ENCODE measurements around the gene LRRC51. TPM values are rescaled to one million over a fixed set of nuclear protein-coding genes. Genes with fewer than 3 reads are reported as not detected.

LRRC51 gene
- polyA plus RNA-seq, 3 donors from 2014 or later, result 3.4 to 4.7 TPM; not detected in 1

DNA sequence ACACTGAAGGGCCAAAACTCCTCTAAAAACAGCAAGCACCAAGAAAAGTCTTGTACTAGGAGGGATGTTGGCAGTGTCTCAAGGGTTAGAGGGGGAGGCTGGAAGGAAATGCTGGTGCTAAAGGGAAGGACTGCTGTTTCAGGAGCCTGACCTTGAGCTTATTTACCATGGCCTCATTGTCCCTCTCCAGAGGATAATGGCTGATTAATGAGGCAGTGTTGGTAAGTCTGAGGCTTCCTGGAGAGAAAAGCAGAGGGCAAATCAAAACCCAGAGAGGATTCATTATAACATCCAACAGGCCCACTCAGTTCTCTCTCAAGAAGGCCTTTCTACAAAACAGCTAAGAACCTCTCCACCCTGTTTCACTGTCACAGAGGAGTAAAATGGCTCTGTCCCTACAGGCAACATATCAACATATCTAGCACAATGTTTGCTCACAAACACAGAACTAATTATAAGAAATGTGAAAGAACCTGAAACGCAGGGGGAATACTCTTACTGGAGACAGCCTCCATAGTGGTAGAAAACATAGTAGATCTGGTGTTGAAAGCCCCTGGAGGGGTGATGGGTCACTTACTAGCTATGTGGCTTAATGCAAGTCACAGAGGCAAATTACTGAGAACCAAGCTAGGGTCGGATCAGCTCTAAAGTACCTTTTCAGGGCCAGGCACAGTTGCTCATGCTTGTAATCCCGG lies 31.7 kb upstream of the LRRC51 start:
- Mint-ChIP-seq H3K27me3 (ENCODE audit: low read depth in 3 of 3) (no peaks in the 10 kb centered on the region), H3K4me3 (no peak overlapping the region), H3K9me3 (no peaks in the 10 kb centered on the region), H3K36me3 (peaks cover 7 to 16% (median 8%) of the 10 kb centered on the region in 3 donors), H3K4me1 (peaks cover 0 to 10% of the 10 kb centered on the region in 2 donors), H3K27ac (peak overlapping the region in 2 of 6 donors; percentile 55 to 64)
- no peak for DNase-seq

DNA sequence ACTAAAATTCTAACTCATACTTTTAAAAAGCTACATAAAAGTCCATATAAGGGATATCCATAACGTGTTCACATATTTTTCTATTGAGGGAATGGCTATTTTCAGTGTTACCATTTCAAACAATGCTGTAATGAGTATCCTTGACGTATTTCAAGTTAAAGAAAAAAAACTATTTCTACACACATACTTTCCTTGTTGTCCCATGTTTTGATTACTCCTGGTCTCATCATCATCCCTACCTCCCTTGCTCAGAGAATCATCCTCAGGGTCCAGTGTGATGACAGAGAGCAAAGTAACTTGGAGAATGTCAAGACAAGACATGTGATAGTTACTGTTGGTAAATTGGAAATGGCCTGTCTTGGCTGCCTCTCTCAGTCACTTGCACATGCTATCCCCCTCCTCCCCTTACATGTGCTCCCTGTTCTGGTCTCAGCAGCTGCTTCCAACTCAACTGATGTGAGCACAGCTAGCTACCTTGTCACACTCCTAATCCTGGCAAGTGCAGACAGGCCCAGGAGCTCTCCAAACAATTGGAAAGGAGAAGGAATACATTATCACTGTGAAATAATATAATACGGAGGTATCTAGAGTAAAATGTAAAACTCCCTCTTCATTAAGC lies 22.1 kb upstream of the LRRC51 start:
- Mint-ChIP-seq H3K4me1 (peaks cover 0 to 5% of the 10 kb centered on the region in 2 donors), H3K27ac (peak overlapping the region in 2 of 6 donors; percentile 39 to 46)

DNA sequence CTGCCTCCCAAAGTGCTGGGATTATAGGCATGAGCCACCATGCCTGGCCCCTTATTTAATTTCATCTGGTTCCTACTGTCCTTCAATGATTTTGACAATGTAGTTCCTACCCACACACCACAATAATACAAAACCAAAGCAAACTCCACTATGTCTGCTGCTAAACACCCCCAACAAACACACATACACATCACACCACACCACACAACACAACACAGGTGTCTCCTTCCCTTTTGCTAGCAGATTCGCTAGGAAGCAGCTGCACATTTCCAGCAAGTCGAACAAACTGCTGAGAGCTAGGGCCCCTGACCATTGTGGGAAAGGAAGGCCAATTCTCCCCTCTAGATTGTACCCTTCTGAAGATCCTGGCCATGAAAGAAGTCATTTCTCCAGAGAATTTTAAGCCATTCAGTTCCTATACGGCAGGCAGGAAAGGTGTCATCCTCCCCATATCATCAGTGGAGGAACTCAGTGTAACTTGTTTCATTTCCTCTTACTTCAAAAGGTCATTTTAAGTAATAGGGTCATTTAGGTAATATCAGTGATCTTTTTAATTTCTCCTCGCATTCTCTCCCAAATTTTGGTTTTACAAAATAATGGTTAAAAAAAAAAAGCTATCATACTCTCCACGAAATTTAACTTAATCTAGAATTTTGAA lies 18.8 kb upstream of the LRRC51 start:
- DNase-seq, result no peak
- Mint-ChIP-seq H3K36me3 (peaks cover 4 to 15% (median 5%) of the 10 kb centered on the region in 3 donors), H3K4me3 (peak overlapping the region in 1 of 5 donors; percentile 1), H3K4me1 (peaks cover 12 to 17% of the 10 kb centered on the region in 2 donors), H3K27ac (peak overlapping the region in 3 of 6 donors; percentile 4 to 58 (median 32)), H3K27me3 (ENCODE audit: low read depth in 3 of 3) (peaks cover 0 to 4% (median 0%) of the 10 kb centered on the region in 3 donors), H3K9me3 (no peaks in the 10 kb centered on the region)

More for the DNA sequence above, 22.1 kb upstream of the LRRC51 start:
- Mint-ChIP-seq H3K36me3 (peaks cover 4 to 11% (median 9%) of the 10 kb centered on the region in 3 donors), H3K4me3 (no peak overlapping the region), H3K9me3 (no peaks in the 10 kb centered on the region), H3K27me3 (ENCODE audit: low read depth in 3 of 3) (no peaks in the 10 kb centered on the region)
- no peak for DNase-seq

DNA sequence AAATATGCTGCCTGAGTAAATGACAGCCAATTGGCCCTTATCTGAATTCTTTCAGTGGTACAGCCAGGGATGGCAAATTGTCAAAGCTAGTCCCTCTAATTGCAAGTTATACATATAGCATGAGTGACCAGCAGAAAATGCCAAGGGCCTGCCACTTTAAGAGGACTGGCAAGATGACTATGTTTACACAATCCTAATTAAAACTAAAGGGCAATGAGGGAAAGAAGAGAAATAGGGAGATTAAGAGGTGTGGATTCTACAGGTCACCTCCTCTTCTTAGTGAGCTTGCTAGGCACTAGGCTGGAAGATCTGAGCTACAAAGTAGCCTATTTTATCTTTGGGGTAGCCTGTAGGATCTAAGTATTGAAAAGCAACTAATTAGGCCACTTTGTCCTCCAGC lies 13.8 kb upstream of the LRRC51 start:
- peak overlapping the region in 1 of 5 donors; percentile 80 for H3K4me3 Mint-ChIP-seq
- H3K4me1 Mint-ChIP-seq, result peaks cover 57 to 67% of the 10 kb centered on the region in 2 donors
- H3K27me3 Mint-ChIP-seq (ENCODE audit: low read depth in 3 of 3), result peaks cover 0 to 4% (median 0%) of the 10 kb centered on the region in 3 donors
- H3K27ac Mint-ChIP-seq, result peak overlapping the region; percentile 75 to 96 (median 82)
- DNase-seq, result no peak
- no peaks in the 10 kb centered on the region for H3K9me3 Mint-ChIP-seq
- H3K36me3 Mint-ChIP-seq, result peaks cover 2 to 13% (median 5%) of the 10 kb centered on the region in 3 donors

DNA sequence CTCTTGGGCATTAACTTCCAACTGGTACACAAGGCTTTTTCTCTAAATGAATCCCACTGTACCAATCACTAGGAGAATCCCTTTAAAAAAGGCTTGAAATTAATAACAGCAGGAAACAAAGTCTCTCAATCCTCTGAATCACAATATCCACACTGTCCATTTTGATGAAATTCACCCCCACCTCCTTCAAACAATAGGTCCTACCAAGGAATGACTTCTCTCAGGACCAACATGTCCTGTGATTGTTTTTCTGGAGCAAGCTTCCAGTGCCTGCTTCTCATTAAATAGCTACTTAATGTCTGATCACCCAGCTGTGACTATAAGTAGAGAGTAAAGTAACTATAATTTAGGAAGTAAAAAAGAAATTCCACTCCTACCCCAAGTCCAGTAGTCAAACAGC lies 13.4 kb upstream of the LRRC51 start:
- H3K36me3 Mint-ChIP-seq, result peaks cover 0 to 12% (median 3%) of the 10 kb centered on the region in 3 donors
- H3K27ac Mint-ChIP-seq, result peak overlapping the region; percentile 36 to 96 (median 85)
- H3K9me3 Mint-ChIP-seq, result no peaks in the 10 kb centered on the region

DNA sequence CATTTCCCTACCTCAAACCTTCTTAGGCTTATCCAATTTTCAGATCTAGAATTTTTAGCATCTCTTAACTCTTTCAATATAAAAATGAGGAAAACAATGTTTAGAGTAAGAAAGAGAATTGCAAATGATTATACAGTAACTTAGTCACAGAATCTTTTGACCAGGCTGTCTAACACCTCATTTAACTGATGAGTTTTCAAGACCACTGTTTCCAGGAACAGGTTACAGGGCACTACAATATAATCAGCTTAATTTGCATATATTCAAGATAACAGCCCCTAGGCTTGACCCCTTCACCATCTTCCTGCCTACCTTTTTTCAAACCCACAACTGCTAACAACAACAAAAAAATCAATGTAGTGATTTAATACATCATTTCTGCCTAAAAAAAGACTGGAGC lies 13.0 kb upstream of the LRRC51 start:
- peak overlapping the region; percentile 55 to 96 (median 85) for H3K27ac Mint-ChIP-seq
- no peak for DNase-seq
- peak overlapping the region; percentile 5 to 87 (median 52) for H3K4me3 Mint-ChIP-seq
- peaks cover 64 to 75% of the 10 kb centered on the region in 2 donors for H3K4me1 Mint-ChIP-seq
- peaks cover 0 to 4% (median 0%) of the 10 kb centered on the region in 3 donors for H3K27me3 Mint-ChIP-seq (ENCODE audit: low read depth in 3 of 3)
- H3K9me3 Mint-ChIP-seq, result no peaks in the 10 kb centered on the region
- H3K36me3 Mint-ChIP-seq, result peaks cover 0 to 12% (median 3%) of the 10 kb centered on the region in 3 donors

More for the DNA sequence above, 13.4 kb upstream of the LRRC51 start:
- DNase-seq, result no peak
- Mint-ChIP-seq H3K4me1 (peaks cover 60 to 71% of the 10 kb centered on the region in 2 donors), H3K4me3 (peak overlapping the region in 4 of 5 donors; percentile 5 to 80 (median 32)), H3K27me3 (ENCODE audit: low read depth in 3 of 3) (peaks cover 0 to 4% (median 0%) of the 10 kb centered on the region in 3 donors)

DNA sequence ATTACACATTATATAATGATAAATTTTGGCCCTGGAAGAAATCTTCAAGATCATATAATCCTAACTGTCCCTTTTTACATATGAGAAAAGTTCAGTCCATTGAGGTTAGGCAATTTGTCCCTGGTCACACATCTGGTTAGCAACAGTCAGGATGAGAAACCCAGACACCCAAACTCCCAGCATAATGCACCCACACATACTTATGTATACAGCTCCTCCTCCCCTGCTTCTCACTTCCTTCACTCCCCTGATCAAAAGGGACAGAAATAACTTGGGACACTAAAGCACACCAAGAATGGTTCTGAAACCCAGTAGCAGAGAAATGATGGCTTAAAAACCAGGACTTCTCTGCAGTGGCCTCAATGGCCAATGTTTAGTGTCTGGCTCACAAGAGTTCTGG lies 11.4 kb upstream of the LRRC51 start:
- peak overlapping the region; percentile 80 to 97 (median 96) for H3K27ac Mint-ChIP-seq
- H3K4me1 Mint-ChIP-seq, result peaks cover 68 to 81% of the 10 kb centered on the region in 2 donors
- no peaks in the 10 kb centered on the region for H3K9me3 Mint-ChIP-seq

DNA sequence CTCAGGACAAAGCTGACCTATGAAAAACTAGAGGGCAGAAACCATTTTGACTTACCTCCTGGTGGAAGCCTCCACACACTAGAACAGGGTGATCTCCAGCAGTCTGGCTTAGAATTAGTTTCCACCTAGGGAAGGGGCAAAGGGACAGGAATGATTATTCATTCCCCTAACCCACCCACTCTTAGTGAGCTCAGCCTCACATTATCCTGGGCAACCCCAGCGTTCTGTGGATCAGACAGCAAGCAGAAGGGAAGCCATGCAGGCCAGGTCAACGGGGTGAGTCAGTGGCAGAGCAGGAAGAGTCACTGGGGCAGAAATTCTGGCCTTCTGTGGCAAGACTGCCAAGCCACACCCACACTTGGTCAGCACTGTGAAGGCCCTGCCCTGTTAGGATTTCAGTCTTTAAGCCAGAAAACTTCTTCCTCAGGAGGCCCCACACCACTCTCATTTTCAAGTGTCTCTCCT lies 10.8 kb upstream of the LRRC51 start:
- Mint-ChIP-seq H3K4me3 (peak overlapping the region; percentile 78 to 87 (median 80)), H3K36me3 (peaks cover 0 to 12% (median 3%) of the 10 kb centered on the region in 3 donors), H3K4me1 (peaks cover 68 to 81% of the 10 kb centered on the region in 2 donors), H3K27me3 (ENCODE audit: low read depth in 3 of 3) (no peaks in the 10 kb centered on the region), H3K27ac (peak overlapping the region; percentile 80 to 97 (median 96)), H3K9me3 (no peaks in the 10 kb centered on the region)
- DNase-seq, result peak; percentile 16 to 35 (median 22)

More for the DNA sequence above, 11.4 kb upstream of the LRRC51 start:
- Mint-ChIP-seq H3K4me3 (peak overlapping the region; percentile 78 to 87 (median 80)), H3K27me3 (ENCODE audit: low read depth in 3 of 3) (peaks cover 0 to 4% (median 0%) of the 10 kb centered on the region in 3 donors), H3K36me3 (peaks cover 0 to 12% (median 3%) of the 10 kb centered on the region in 3 donors)
- no peak for DNase-seq

DNA sequence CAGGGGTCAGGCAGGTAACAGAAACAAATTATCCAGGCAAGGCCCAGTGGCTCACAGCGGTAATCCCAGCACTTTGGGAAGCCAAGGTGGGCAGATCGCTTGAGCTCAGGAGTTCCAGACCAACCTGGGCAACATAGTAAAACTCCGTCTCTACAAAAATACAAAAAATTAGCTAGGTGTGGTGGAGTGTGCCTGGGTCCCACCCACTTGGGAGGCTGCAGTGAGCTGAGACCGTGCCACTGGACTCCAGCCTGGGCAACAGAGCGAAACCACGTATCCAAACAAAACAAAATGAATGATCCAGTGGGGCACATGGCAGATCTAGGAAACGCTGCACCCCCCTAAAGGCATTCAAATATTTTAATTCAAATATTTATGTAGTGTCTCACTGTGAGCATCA lies 10.2 kb upstream of the LRRC51 start:
- no peak for DNase-seq
- H3K9me3 Mint-ChIP-seq, result no peaks in the 10 kb centered on the region
- H3K36me3 Mint-ChIP-seq, result peaks cover 0 to 11% (median 3%) of the 10 kb centered on the region in 3 donors
- peak overlapping the region; percentile 78 to 87 (median 80) for H3K4me3 Mint-ChIP-seq
- H3K27ac Mint-ChIP-seq, result peak overlapping the region; percentile 80 to 97 (median 96)
- peaks cover 67 to 78% of the 10 kb centered on the region in 2 donors for H3K4me1 Mint-ChIP-seq
- no peaks in the 10 kb centered on the region for H3K27me3 Mint-ChIP-seq (ENCODE audit: low read depth in 3 of 3)

DNA sequence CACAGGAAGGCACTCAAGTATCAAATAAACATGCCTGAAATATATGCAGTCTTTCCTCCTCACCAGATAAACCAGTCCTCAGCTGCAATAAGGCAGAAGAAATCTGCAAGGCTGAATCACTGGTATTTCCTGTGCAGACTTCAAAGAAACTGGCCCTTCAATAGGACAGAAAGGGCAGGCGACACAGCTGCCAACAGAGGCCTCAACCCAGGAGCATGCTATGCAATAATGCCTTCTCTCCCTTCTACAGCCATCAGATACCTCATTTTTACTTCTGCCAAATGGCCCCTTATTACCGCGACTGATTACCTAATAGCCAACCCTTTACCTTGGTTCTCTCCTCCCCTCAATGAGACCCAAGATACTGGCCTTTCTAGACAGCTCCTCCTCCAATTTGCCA lies 8.3 kb upstream of the LRRC51 start:
- no peaks in the 10 kb centered on the region for H3K9me3 Mint-ChIP-seq
- DNase-seq, result no peak
- H3K27me3 Mint-ChIP-seq (ENCODE audit: low read depth in 3 of 3), result no peaks in the 10 kb centered on the region
- H3K4me1 Mint-ChIP-seq, result peaks cover 53 to 59% of the 10 kb centered on the region in 2 donors
- peak overlapping the region; percentile 63 to 96 (median 84) for H3K27ac Mint-ChIP-seq
- peak overlapping the region in 2 of 5 donors; percentile 21 to 44 for H3K4me3 Mint-ChIP-seq
- peaks cover 0 to 3% (median 0%) of the 10 kb centered on the region in 3 donors for H3K36me3 Mint-ChIP-seq

DNA sequence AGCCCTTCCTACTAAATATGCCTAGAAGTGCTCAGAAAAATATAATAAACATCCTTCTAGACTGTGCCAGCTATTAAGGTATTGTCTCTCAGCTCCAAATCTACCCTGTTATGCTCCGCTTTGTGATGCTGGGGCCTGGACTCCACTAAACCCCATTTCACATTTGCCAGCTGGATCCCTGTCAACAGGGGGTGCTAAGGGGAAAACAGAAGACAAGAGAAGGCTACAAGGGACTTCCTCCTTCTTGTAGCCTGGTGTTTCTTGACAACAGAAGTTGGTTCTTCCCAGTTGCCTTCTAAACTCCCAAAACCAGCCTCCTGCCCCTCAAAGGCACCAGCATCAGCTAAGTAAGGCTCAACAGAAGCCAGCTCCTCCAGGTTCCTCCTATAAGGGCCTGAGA lies 5.5 kb upstream of the LRRC51 start:
- Mint-ChIP-seq H3K36me3 (no peaks in the 10 kb centered on the region), H3K9me3 (no peaks in the 10 kb centered on the region), H3K27ac (peak overlapping the region in 1 of 6 donors; percentile 64), H3K27me3 (ENCODE audit: low read depth in 3 of 3) (peaks cover 0 to 11% (median 0%) of the 10 kb centered on the region in 3 donors), H3K4me1 (peaks cover 38 to 49% of the 10 kb centered on the region in 2 donors), H3K4me3 (no peak overlapping the region)
- DNase-seq, result no peak

DNA sequence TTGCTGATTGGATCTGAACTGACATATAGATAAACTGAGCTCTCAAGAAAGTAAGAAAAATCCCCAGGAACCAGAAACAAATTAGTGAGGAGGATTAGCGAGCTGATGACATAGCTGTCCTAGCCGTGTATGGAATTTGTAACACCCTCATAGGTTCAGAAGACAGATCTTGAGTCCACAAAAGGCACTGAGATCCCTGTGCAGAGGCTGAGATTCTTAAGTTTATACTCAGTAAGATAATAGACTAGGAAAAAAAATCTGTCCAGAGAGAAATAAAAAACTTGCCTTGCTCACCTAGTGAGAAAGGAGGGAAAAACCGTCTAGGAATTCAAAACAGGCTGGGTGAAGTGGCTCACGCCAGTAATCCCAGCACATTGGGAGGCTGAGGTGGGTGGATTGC lies 4.9 kb upstream of the LRRC51 start:
- H3K27ac Mint-ChIP-seq, result peak overlapping the region in 1 of 6 donors; percentile 0
- peaks cover 36 to 48% of the 10 kb centered on the region in 2 donors for H3K4me1 Mint-ChIP-seq
- peaks cover 0 to 13% (median 0%) of the 10 kb centered on the region in 3 donors for H3K27me3 Mint-ChIP-seq (ENCODE audit: low read depth in 3 of 3)
- H3K36me3 Mint-ChIP-seq, result no peaks in the 10 kb centered on the region
- H3K4me3 Mint-ChIP-seq, result no peak overlapping the region
- H3K9me3 Mint-ChIP-seq, result no peaks in the 10 kb centered on the region
- no peak for DNase-seq

DNA sequence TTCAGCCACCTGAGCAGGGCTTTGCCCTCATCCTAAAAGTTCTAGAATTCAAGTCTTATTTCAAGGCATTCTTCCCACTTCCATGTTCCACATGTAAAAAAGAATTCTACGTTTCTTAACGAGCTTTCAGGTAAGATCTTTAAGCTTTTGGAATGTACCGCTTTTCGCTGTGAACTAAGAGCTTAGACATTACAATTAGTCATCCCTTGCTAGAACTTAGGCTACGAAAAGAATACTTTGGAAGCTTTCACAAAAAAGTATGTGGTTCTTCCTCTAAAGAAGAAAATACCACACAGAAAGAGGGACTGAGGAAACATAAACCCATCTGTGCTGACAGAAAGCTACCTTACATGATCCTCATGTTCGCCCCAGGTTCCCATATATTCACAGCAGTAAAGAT lies 2.2 kb upstream of the LRRC51 start:
- DNase-seq, result no peak
- H3K36me3 Mint-ChIP-seq, result no peaks in the 10 kb centered on the region
- H3K9me3 Mint-ChIP-seq, result no peaks in the 10 kb centered on the region
- H3K4me1 Mint-ChIP-seq, result peaks cover 35 to 36% of the 10 kb centered on the region in 2 donors
- peaks cover 0 to 14% (median under 1%) of the 10 kb centered on the region in 3 donors for H3K27me3 Mint-ChIP-seq (ENCODE audit: low read depth in 3 of 3)
- peak overlapping the region; percentile 33 to 95 (median 92) for H3K4me3 Mint-ChIP-seq
- peak overlapping the region; percentile 73 to 100 (median 92) for H3K27ac Mint-ChIP-seq
